ENCODE measurements around the gene OTUD5. TPM values are rescaled to one million over a fixed set of nuclear protein-coding genes. Genes with fewer than 3 reads are reported as not detected.

The OTUD5 gene
- total and polyA plus RNA-seq, 7 donors, result 22.4 to 41.4 (median 35.3) TPM

GRCh38 chrX:48893556-48894348, 63.7 kb downstream of the OTUD5 start:
- H3K27me3 ChIP-seq, result no peaks in the 10 kb centered on the region
- WGBS, 2 donors, result 89 to 96% methylated on average over 16 of the region's 16 CpGs
- no peaks in the 10 kb centered on the region for H3K9me3 ChIP-seq
- H3K36me3 ChIP-seq, result peaks cover 0 to 11% (median 0%) of the 10 kb centered on the region in 4 donors
- H3K4me3 ChIP-seq, result no peak overlapping the region
- H3K27ac ChIP-seq, result no peak overlapping the region
- DNase-seq, result no peak
- TF ChIP-seq EP300 (IDR thresholded peaks at IDR 0.05) (no peak), POLR2AphosphoS5 (IDR thresholded peaks at IDR 0.05) (no peak), POLR2A (IDR thresholded peaks at IDR 0.05) (no peak)
- TF ChIP-seq, protein P1, sequence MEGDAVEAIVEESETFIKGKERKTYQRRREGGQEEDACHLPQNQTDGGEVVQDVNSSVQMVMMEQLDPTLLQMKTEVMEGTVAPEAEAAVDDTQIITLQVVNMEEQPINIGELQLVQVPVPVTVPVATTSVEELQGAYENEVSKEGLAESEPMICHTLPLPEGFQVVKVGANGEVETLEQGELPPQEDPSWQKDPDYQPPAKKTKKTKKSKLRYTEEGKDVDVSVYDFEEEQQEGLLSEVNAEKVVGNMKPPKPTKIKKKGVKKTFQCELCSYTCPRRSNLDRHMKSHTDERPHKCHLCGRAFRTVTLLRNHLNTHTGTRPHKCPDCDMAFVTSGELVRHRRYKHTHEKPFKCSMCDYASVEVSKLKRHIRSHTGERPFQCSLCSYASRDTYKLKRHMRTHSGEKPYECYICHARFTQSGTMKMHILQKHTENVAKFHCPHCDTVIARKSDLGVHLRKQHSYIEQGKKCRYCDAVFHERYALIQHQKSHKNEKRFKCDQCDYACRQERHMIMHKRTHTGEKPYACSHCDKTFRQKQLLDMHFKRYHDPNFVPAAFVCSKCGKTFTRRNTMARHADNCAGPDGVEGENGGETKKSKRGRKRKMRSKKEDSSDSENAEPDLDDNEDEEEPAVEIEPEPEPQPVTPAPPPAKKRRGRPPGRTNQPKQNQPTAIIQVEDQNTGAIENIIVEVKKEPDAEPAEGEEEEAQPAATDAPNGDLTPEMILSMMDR (IDR thresholded peaks at IDR 0.05), result no peak
- H3K4me1 ChIP-seq, result peaks cover 0 to 24% (median 16%) of the 10 kb centered on the region in 4 donors
- intact Hi-C loops (cut with DNase I), result loop anchor here (5.0 to 10.0 kb wide), 2 partner anchors 64 to 219 kb away; partner anchors contain the start of gene OTUD5

DNA sequence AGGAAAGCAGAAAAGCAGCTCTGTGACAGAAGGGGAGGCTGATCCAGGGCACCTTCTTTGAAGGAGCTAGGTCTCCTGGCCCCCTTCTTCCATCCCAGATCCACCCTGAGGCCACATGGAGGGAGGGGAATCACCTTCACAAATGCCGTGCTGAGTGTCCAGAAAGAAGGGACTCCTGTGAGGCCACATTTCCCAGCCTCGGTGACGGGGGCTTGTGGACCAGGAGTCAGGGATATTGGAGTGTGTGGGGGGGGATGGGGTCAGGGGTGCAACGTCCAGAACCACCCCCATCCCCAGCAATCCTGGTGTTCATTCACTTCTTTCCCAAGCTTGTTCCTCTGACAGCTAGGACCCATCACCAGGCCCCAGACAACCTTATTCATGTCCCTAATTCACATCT, 64.5 kb downstream of the OTUD5 start:
- Histone ChIP-seq H3K4me1 (peaks cover 0 to 24% (median 13%) of the 10 kb centered on the region in 4 donors), H3K27me3 (no peaks in the 10 kb centered on the region), H3K27ac (no peak overlapping the region), H3K9me3 (no peaks in the 10 kb centered on the region), H3K4me3 (no peak overlapping the region), H3K36me3 (peaks cover 0 to 11% (median 0%) of the 10 kb centered on the region in 4 donors)
- WGBS, 2 donors, result 88 to 96% methylated on average over 4 of the region's 4 CpGs
- intact Hi-C loops (cut with DNase I), result loop anchor here (5.0 to 10.0 kb wide), 2 partner anchors 64 to 218 kb away; partner anchors contain the start of gene OTUD5
- TF ChIP-seq EP300 (IDR thresholded peaks at IDR 0.05) (no peak), POLR2AphosphoS5 (IDR thresholded peaks at IDR 0.05) (no peak), POLR2A (IDR thresholded peaks at IDR 0.05) (no peak)
- TF ChIP-seq, protein P1 (IDR thresholded peaks at IDR 0.05), result no peak
- DNase-seq, result no peak

GRCh38 chrX:48891402-48892288, 65.8 kb downstream of the OTUD5 start:
- DNase-seq, result peak; percentile 96
- Histone ChIP-seq H3K27me3 (no peaks in the 10 kb centered on the region), H3K4me1 (peaks cover 0 to 19% (median 11%) of the 10 kb centered on the region in 4 donors), H3K4me3 (peak overlapping the region; percentile 63 to 67 (median 64)), H3K27ac (peak overlapping the region; percentile 80 to 85 (median 83)), H3K9me3 (no peaks in the 10 kb centered on the region), H3K36me3 (peaks cover 0 to 11% (median 0%) of the 10 kb centered on the region in 4 donors)
- WGBS, 2 donors, result 1% methylated on average over 68 of the region's 68 CpGs
- no peak for TF ChIP-seq POLR2A (IDR thresholded peaks at IDR 0.05)
- TF ChIP-seq EP300 (IDR thresholded peaks at IDR 0.05), result no peak
- TF ChIP-seq, protein P1 (IDR thresholded peaks at IDR 0.05), result peak; percentile 15 to 45 (median 30)
- TF ChIP-seq POLR2AphosphoS5 (IDR thresholded peaks at IDR 0.05), result peak; percentile 7 to 83 (median 58)
- intact Hi-C loops (cut with DNase I), result loop anchor here (2.0 to 10.0 kb wide), 3 partner anchors 66 to 217 kb away; partner anchors contain the start of genes HDAC6 and OTUD5

DNA sequence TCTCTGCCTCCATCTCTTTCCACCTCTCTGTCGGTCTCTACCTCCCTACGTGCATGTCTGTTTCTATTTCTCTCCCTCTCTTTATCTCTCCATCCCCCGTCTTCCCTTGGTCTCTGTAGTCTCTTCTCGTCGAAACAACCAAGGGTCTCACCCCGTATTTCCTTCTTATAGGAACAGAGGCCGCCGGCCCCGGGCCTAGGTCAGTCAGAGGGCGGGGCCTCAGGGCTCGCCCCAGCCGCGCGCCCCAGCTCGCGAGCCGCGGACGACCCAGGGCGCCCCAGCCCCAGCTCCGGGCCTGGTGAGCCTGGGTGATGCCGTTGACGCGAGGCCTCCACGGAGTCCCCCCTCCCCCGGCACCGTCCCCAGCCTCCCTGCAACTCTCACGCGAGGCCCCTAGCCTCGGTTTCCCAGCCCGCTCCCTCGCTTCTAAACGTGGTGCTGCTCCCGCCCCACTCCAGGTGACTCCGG, 66.4 kb downstream of the OTUD5 start:
- intact Hi-C loops (cut with DNase I), result loop anchor here (2.0 to 10.0 kb wide), 3 partner anchors 66 to 216 kb away; partner anchors contain the start of genes HDAC6 and OTUD5
- H3K27ac ChIP-seq, result peak overlapping the region; percentile 80 to 85 (median 83)
- no peaks in the 10 kb centered on the region for H3K9me3 ChIP-seq
- WGBS, 2 donors, result 0 to 1% methylated on average over 35 of the region's 35 CpGs
- H3K4me1 ChIP-seq, result peaks cover 0 to 12% (median 5%) of the 10 kb centered on the region in 4 donors
- H3K36me3 ChIP-seq, result peaks cover 0 to 11% (median 0%) of the 10 kb centered on the region in 4 donors
- TF ChIP-seq POLR2AphosphoS5 (IDR thresholded peaks at IDR 0.05) (no peak), EP300 (IDR thresholded peaks at IDR 0.05) (no peak), POLR2A (IDR thresholded peaks at IDR 0.05) (no peak)
- TF ChIP-seq, protein P1 (IDR thresholded peaks at IDR 0.05), result no peak
- no peaks in the 10 kb centered on the region for H3K27me3 ChIP-seq
- no peak for DNase-seq
- peak overlapping the region; percentile 63 to 67 (median 64) for H3K4me3 ChIP-seq
